ENCODE measurements around the gene PPP1R7. TPM values are rescaled to one million over a fixed set of nuclear protein-coding genes. Genes with fewer than 3 reads are reported as not detected.

PPP1R7 gene
- total RNA-seq, 1 experiment from 2014 or later = 49.1 TPM

- ATAC-seq (no peak), DNase-seq (ENCODE audit: low spot score) (no peak)
- CTCF ChIA-PET = interaction anchor here (1.2 kb wide), 1 partner anchor 159 kb away, joined by 3 read pairs; no protein-coding TSS in a partner anchor
- POLR2A ChIA-PET = no interaction called here
- H3K27me3 Mint-ChIP-seq (ENCODE audit: low read depth) = no peaks in the 10 kb centered on the region
- TF ChIP-seq, protein P1, sequence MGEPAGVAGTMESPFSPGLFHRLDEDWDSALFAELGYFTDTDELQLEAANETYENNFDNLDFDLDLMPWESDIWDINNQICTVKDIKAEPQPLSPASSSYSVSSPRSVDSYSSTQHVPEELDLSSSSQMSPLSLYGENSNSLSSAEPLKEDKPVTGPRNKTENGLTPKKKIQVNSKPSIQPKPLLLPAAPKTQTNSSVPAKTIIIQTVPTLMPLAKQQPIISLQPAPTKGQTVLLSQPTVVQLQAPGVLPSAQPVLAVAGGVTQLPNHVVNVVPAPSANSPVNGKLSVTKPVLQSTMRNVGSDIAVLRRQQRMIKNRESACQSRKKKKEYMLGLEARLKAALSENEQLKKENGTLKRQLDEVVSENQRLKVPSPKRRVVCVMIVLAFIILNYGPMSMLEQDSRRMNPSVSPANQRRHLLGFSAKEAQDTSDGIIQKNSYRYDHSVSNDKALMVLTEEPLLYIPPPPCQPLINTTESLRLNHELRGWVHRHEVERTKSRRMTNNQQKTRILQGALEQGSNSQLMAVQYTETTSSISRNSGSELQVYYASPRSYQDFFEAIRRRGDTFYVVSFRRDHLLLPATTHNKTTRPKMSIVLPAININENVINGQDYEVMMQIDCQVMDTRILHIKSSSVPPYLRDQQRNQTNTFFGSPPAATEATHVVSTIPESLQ (CRISPR knock-in tag; IDR thresholded peaks at IDR 0.05) = no peak
- TF ChIP-seq, protein P2, sequence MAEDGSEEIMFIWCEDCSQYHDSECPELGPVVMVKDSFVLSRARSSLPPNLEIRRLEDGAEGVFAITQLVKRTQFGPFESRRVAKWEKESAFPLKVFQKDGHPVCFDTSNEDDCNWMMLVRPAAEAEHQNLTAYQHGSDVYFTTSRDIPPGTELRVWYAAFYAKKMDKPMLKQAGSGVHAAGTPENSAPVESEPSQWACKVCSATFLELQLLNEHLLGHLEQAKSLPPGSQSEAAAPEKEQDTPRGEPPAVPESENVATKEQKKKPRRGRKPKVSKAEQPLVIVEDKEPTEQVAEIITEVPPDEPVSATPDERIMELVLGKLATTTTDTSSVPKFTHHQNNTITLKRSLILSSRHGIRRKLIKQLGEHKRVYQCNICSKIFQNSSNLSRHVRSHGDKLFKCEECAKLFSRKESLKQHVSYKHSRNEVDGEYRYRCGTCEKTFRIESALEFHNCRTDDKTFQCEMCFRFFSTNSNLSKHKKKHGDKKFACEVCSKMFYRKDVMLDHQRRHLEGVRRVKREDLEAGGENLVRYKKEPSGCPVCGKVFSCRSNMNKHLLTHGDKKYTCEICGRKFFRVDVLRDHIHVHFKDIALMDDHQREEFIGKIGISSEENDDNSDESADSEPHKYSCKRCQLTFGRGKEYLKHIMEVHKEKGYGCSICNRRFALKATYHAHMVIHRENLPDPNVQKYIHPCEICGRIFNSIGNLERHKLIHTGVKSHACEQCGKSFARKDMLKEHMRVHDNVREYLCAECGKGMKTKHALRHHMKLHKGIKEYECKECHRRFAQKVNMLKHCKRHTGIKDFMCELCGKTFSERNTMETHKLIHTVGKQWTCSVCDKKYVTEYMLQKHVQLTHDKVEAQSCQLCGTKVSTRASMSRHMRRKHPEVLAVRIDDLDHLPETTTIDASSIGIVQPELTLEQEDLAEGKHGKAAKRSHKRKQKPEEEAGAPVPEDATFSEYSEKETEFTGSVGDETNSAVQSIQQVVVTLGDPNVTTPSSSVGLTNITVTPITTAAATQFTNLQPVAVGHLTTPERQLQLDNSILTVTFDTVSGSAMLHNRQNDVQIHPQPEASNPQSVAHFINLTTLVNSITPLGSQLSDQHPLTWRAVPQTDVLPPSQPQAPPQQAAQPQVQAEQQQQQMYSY (CRISPR knock-in tag; IDR thresholded peaks at IDR 0.05) = no peak
- TF ChIP-seq ZNF138 (CRISPR knock-in tag; conservative IDR thresholded peaks at IDR 0.05) (no peak), ETV6 (CRISPR knock-in tag; IDR thresholded peaks at IDR 0.05) (no peak), FOXP1 (CRISPR knock-in tag; IDR thresholded peaks at IDR 0.05; ENCODE audit: borderline replicate concordance) (no peak), CREM (CRISPR knock-in tag; IDR thresholded peaks at IDR 0.05) (no peak), FOXJ3 (CRISPR knock-in tag; IDR thresholded peaks at IDR 0.05; ENCODE audit: borderline replicate concordance) (no peak), E2F4 (CRISPR knock-in tag; IDR thresholded peaks at IDR 0.05; ENCODE audit: borderline replicate concordance, low read depth) (no peak), ZNF416 (CRISPR knock-in tag; IDR thresholded peaks at IDR 0.05) (no peak), NR3C1 (CRISPR knock-in tag; conservative IDR thresholded peaks at IDR 0.05; ENCODE audit: low read depth) (no peak), NR1H2 (CRISPR knock-in tag; IDR thresholded peaks at IDR 0.05) (no peak), ZNF281 (CRISPR knock-in tag; IDR thresholded peaks at IDR 0.05) (no peak)
- TF ChIP-seq, protein P3, sequence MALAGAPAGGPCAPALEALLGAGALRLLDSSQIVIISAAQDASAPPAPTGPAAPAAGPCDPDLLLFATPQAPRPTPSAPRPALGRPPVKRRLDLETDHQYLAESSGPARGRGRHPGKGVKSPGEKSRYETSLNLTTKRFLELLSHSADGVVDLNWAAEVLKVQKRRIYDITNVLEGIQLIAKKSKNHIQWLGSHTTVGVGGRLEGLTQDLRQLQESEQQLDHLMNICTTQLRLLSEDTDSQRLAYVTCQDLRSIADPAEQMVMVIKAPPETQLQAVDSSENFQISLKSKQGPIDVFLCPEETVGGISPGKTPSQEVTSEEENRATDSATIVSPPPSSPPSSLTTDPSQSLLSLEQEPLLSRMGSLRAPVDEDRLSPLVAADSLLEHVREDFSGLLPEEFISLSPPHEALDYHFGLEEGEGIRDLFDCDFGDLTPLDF (CRISPR knock-in tag; IDR thresholded peaks at IDR 0.05) = no peak
- TF ChIP-seq, protein P4, sequence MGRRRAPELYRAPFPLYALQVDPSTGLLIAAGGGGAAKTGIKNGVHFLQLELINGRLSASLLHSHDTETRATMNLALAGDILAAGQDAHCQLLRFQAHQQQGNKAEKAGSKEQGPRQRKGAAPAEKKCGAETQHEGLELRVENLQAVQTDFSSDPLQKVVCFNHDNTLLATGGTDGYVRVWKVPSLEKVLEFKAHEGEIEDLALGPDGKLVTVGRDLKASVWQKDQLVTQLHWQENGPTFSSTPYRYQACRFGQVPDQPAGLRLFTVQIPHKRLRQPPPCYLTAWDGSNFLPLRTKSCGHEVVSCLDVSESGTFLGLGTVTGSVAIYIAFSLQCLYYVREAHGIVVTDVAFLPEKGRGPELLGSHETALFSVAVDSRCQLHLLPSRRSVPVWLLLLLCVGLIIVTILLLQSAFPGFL (CRISPR knock-in tag; IDR thresholded peaks at IDR 0.05; ENCODE audit: borderline replicate concordance) = no peak
- TF ChIP-seq, protein P5, sequence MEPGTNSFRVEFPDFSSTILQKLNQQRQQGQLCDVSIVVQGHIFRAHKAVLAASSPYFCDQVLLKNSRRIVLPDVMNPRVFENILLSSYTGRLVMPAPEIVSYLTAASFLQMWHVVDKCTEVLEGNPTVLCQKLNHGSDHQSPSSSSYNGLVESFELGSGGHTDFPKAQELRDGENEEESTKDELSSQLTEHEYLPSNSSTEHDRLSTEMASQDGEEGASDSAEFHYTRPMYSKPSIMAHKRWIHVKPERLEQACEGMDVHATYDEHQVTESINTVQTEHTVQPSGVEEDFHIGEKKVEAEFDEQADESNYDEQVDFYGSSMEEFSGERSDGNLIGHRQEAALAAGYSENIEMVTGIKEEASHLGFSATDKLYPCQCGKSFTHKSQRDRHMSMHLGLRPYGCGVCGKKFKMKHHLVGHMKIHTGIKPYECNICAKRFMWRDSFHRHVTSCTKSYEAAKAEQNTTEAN (CRISPR knock-in tag; IDR thresholded peaks at IDR 0.05) = no peak
- TF ChIP-seq, protein P6, sequence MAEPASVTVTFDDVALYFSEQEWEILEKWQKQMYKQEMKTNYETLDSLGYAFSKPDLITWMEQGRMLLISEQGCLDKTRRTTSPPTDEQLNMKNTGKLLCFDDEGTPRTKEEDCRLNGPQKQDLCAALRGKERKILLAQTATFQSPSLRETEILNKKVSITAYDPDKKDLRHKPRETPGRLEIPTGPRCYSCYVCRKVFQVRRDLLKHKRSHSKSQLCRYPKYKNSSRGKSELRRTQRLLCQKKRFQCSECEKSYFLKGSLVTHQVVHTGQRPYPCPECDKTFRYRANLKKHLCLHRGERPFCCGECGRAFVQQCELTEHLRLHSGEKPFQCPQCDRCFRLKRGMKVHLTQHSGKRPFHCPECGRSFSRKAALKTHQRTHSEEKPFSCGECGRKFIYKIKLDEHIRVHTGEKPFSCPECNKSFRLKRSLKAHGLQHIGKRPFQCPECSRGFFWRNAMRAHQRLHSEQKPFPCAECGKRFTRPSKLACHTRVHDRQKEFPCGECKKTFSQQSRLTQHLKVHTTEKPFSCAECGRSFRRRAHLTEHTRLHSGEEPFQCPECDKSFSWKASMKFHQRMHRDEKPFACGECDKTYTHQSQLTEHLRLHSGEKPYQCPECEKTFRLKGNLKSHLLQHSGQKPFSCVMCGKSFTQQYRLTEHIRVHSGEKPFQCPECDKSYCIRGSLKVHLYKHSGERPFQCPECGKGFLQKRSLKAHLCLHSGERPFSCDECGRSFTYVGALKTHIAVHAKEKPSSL (CRISPR knock-in tag; conservative IDR thresholded peaks at IDR 0.05) = no peak
- no peak overlapping the region for H3K4me3 Mint-ChIP-seq
- H3K27ac Mint-ChIP-seq = peak overlapping the region; percentile 72
- no peaks in the 10 kb centered on the region for H3K9me3 Mint-ChIP-seq
- no peaks in the 10 kb centered on the region for H3K4me1 Mint-ChIP-seq
- peaks cover 78% of the 10 kb centered on the region for H3K36me3 Mint-ChIP-seq
Observed at GRCh38 chr2:241232736-241233575, 82.7 kb downstream of the PPP1R7 start.

Data from WTC11 (cell line).